Stimulated activated CD8-positive, alpha-beta memory T cell treated with anti-CD3 and anti-CD28 coated beads, Interleukin-15, amount 100 ng/mL, for 48 hours (primary cell): ENCODE results near the gene SND1.

ENCODE experiments used
- DNase-seq, 2 donors: peaks; one replicate each; pipeline ENCODE4 v3.0.0-alpha.2; 2020; ENCODE audit warnings: low read depth in 2 of 2

The SND1 gene

GRCh38 chr7:127766831-127767459 lies 115.0 kb downstream of the SND1 start:
- DNase-seq = no peak

- no peak for DNase-seq
Measured at GRCh38 chr7:127768241-127768640, 116.2 kb downstream of the SND1 start.

GRCh38 chr7:127769137-127769536 lies 117.1 kb downstream of the SND1 start:
- no peak for DNase-seq

GRCh38 chr7:127769696-127770400 lies 117.9 kb downstream of the SND1 start:
- no peak for DNase-seq

GRCh38 chr7:127770885-127771284 lies 118.9 kb downstream of the SND1 start:
- no peak for DNase-seq

- no peak for DNase-seq
Measured at GRCh38 chr7:127771707-127772106, 119.7 kb downstream of the SND1 start.

- DNase-seq = no peak
Measured at GRCh38 chr7:127776776-127777386, 124.9 kb downstream of the SND1 start.

GRCh38 chr7:127780489-127780888 lies 128.5 kb downstream of the SND1 start:
- no peak for DNase-seq

GRCh38 chr7:127781081-127781480 lies 129.1 kb downstream of the SND1 start:
- no peak for DNase-seq

GRCh38 chr7:127782075-127782474 lies 130.1 kb downstream of the SND1 start:
- no peak for DNase-seq

- no peak for DNase-seq
Measured at GRCh38 chr7:127782654-127783559, 130.9 kb downstream of the SND1 start.

GRCh38 chr7:127786184-127786583 lies 134.2 kb downstream of the SND1 start:
- DNase-seq = no peak

GRCh38 chr7:127789031-127789430 lies 137.0 kb downstream of the SND1 start:
- DNase-seq = no peak

GRCh38 chr7:127791446-127792189 lies 139.6 kb downstream of the SND1 start:
- DNase-seq = no peak

GRCh38 chr7:127792528-127793342 lies 140.7 kb downstream of the SND1 start:
- DNase-seq = no peak

GRCh38 chr7:127793582-127793981 lies 141.6 kb downstream of the SND1 start:
- DNase-seq = no peak

- DNase-seq = no peak
Measured at GRCh38 chr7:127794136-127794535, 142.1 kb downstream of the SND1 start.

GRCh38 chr7:127794551-127794950 lies 142.6 kb downstream of the SND1 start:
- DNase-seq = no peak

GRCh38 chr7:127798023-127798422 lies 146.0 kb downstream of the SND1 start:
- DNase-seq = no peak

- no peak for DNase-seq
Measured at GRCh38 chr7:127798769-127799372, 146.9 kb downstream of the SND1 start.
